Loucy (cell line): ENCODE measurements around the gene WWOX.

Experiments used
- H2AFZ ChIP-seq: fragments of 200-600 bp; sonication (generic); 2 replicates; pipeline ENCODE4 v1.6.0; 2016; ENCODE audit warnings: antibody characterized with exemption, mild to moderate bottlenecking, low read length, moderate library complexity
- H3F3A ChIP-seq: fragments of 200-600 bp; 2 replicates; pipeline ENCODE4 v1.6.0; 2016; ENCODE audit warnings: antibody characterized with exemption, low read depth, mild to moderate bottlenecking
- H3K27me3 ChIP-seq: fragments of 200-600 bp; sonication (generic); 2 replicates; pipeline ENCODE4 v1.6.1; 2014; ENCODE audit warnings: low read length, mild to moderate bottlenecking; ENCODE audit not compliant: insufficient read depth, poor library complexity, severe bottlenecking
- H3K36me3 ChIP-seq: fragments of 200-600 bp; sonication (generic); 2 replicates; pipeline ENCODE4 v1.6.1; 2016; ENCODE audit warnings: low read length; ENCODE audit not compliant: insufficient read depth
- H3K4me1 ChIP-seq: fragments of 200-600 bp; sonication (generic); 2 replicates; pipeline ENCODE4 v1.5.1; 2014; ENCODE audit warnings: low read length, mild to moderate bottlenecking; ENCODE audit not compliant: insufficient read depth, poor library complexity, severe bottlenecking
- H3K4me2 ChIP-seq: fragments of 200-600 bp; sonication (generic); 2 replicates; pipeline ENCODE4 v1.6.0; 2014; ENCODE audit warnings: antibody characterized with exemption, low read length, low read depth, mild to moderate bottlenecking; ENCODE audit not compliant: poor library complexity, severe bottlenecking
- H3K4me3 ChIP-seq: fragments of 200-600 bp; sonication (generic); 2 replicates; pipeline ENCODE4 v1.5.1; 2014; ENCODE audit warnings: low read length, mild to moderate bottlenecking, mixed read lengths; ENCODE audit not compliant: poor library complexity, severe bottlenecking
- H3K79me2 ChIP-seq: fragments of 200-600 bp; sonication (generic); 2 replicates; pipeline ENCODE4 v1.6.1; 2014; ENCODE audit warnings: low read length; ENCODE audit not compliant: insufficient read depth
- H3K9ac ChIP-seq: fragments of 200-600 bp; sonication (generic); 2 replicates; pipeline ENCODE4 v1.6.0; 2014; ENCODE audit warnings: mild to moderate bottlenecking, low read depth, low read length, moderate library complexity; ENCODE audit not compliant: poor library complexity, severe bottlenecking
- H3K9me2 ChIP-seq: fragments of 200-600 bp; sonication (generic); replicated peaks from 2 replicates; pipeline ENCODE4 v1.6.1; 2016; ENCODE audit warnings: low read depth, low read length, mixed read lengths
- H3K9me3 ChIP-seq: fragments of 200-600 bp; sonication (generic); 2 replicates; pipeline ENCODE4 v1.6.1; 2014; ENCODE audit warnings: mild to moderate bottlenecking, antibody characterized with exemption, low read length, low read depth; ENCODE audit not compliant: insufficient read depth
- H4K20me1 ChIP-seq: fragments of 200-600 bp; sonication (generic); 2 replicates; pipeline ENCODE4 v1.6.0; 2014; ENCODE audit warnings: antibody characterized with exemption, low read length, mild to moderate bottlenecking; ENCODE audit not compliant: insufficient read depth, poor library complexity, severe bottlenecking
- CTCF ChIP-seq: fragments of 200-600 bp; sonication (generic); conservative IDR thresholded peaks from 2 replicates; pipeline ENCODE4 v1.5.1; 2014; ENCODE audit warnings: mild to moderate bottlenecking, antibody characterized with exemption, low read length
- EZH2phosphoT487 ChIP-seq: fragments of 200-600 bp; IDR thresholded peaks from 2 replicates; pipeline ENCODE4 v1.6.1; 2018; ENCODE audit warnings: antibody characterized with exemption, mild to moderate bottlenecking, moderate library complexity, borderline replicate concordance

WWOX gene

GRCh38 chr16:79097771-79098170 is 998.3 kb downstream of the WWOX start:
- H3K9me2 ChIP-seq = no peaks in the 10 kb centered on the region
- no peaks in the 10 kb centered on the region for H3K27me3 ChIP-seq
- H3K79me2 ChIP-seq = no peaks in the 10 kb centered on the region
- no peaks in the 10 kb centered on the region for H4K20me1 ChIP-seq
- no peak overlapping the region for H3K9ac ChIP-seq
- H3K4me1 ChIP-seq = peaks cover 57% of the 10 kb centered on the region
- no peak overlapping the region for H2AFZ ChIP-seq
- no peaks in the 10 kb centered on the region for H3K36me3 ChIP-seq
- TF ChIP-seq CTCF (no peak), EZH2phosphoT487 (no peak)
- no peaks in the 10 kb centered on the region for H3K9me3 ChIP-seq
- no peak overlapping the region for H3K4me2 ChIP-seq
- no peak overlapping the region for H3K4me3 ChIP-seq
- no peaks in the 10 kb centered on the region for H3F3A ChIP-seq

- peaks cover 46% of the 10 kb centered on the region for H3K4me1 ChIP-seq
These were observed 999.5 kb downstream of the WWOX start for GRCh38 chr16:79098907-79099306.

GRCh38 chr16:79099716-79100115 is 1000.3 kb downstream of the WWOX start:
- no peaks in the 10 kb centered on the region for H4K20me1 ChIP-seq
- no peaks in the 10 kb centered on the region for H3K9me2 ChIP-seq
- no peak overlapping the region for H3K4me2 ChIP-seq
- no peaks in the 10 kb centered on the region for H3K27me3 ChIP-seq
- no peaks in the 10 kb centered on the region for H3F3A ChIP-seq
- no peak overlapping the region for H2AFZ ChIP-seq
- no peak overlapping the region for H3K4me3 ChIP-seq
- H3K9me3 ChIP-seq = no peaks in the 10 kb centered on the region
- no peaks in the 10 kb centered on the region for H3K79me2 ChIP-seq
- no peaks in the 10 kb centered on the region for H3K36me3 ChIP-seq
- H3K4me1 ChIP-seq = peaks cover 38% of the 10 kb centered on the region
- H3K9ac ChIP-seq = no peak overlapping the region
- no peak for TF ChIP-seq EZH2phosphoT487
- no peak for TF ChIP-seq CTCF

More at GRCh38 chr16:79098907-79099306, 999.5 kb downstream of the WWOX start:
- Histone ChIP-seq H3K79me2 (no peaks in the 10 kb centered on the region), H3K27me3 (no peaks in the 10 kb centered on the region), H3K9ac (no peak overlapping the region), H3K36me3 (no peaks in the 10 kb centered on the region), H3K9me3 (no peaks in the 10 kb centered on the region), H3K9me2 (no peaks in the 10 kb centered on the region), H2AFZ (no peak overlapping the region), H3K4me3 (no peak overlapping the region), H4K20me1 (no peaks in the 10 kb centered on the region), H3K4me2 (no peak overlapping the region), H3F3A (no peaks in the 10 kb centered on the region)
- no peak for TF ChIP-seq CTCF
- no peak for TF ChIP-seq EZH2phosphoT487
